ENCODE data around the gene SCARB2.
"Not testable (repeated sequence)": the region's sequence is repeated elsewhere in the genome, so short reads cannot be mapped to it uniquely, and the experiment has no call there.

SCARB2 gene

GRCh38 chr4:76213415-76214176 lies at the start of gene SCARB2:
TSS of gene SCARB2 (minus strand) at chr4:76213824. CDS start at chr4:76213543, 281 bp downstream.
- peak; percentile 53 to 75 for DNase-seq

GRCh38 chr4:76260571-76260970 lies 46.9 kb upstream of the SCARB2 start:
- no peak for DNase-seq

- no peak for DNase-seq
These were observed 44.2 kb upstream of the SCARB2 start for GRCh38 chr4:76257824-76258223.

GRCh38 chr4:76256968-76257367 lies 43.3 kb upstream of the SCARB2 start:
- DNase-seq: no peak

- DNase-seq: no peak
These were observed 42.4 kb upstream of the SCARB2 start for GRCh38 chr4:76256032-76256431.

GRCh38 chr4:76253511-76253910 lies 39.9 kb upstream of the SCARB2 start:
- no peak for DNase-seq

GRCh38 chr4:76252271-76252653 lies 38.6 kb upstream of the SCARB2 start:
- no peak for DNase-seq

GRCh38 chr4:76251441-76252270 lies 38.0 kb upstream of the SCARB2 start, which contains the start of gene FAM47E:
TSS of gene FAM47E (plus strand) at chr4:76251721. CDS start at chr4:76251747, 26 bp downstream.
- DNase-seq: peak; percentile 80 to 84

GRCh38 chr4:76250962-76251361 lies 37.3 kb upstream of the SCARB2 start:
- no peak for DNase-seq

- no peak for DNase-seq
These were observed 33.2 kb upstream of the SCARB2 start for GRCh38 chr4:76246852-76247251.

GRCh38 chr4:76246025-76246424 lies 32.4 kb upstream of the SCARB2 start:
- DNase-seq: no peak

- not testable (repeated sequence) for DNase-seq
These were observed 30.3 kb upstream of the SCARB2 start for GRCh38 chr4:76243877-76244276.

GRCh38 chr4:76240236-76240635 lies 26.6 kb upstream of the SCARB2 start:
- DNase-seq: no peak

- DNase-seq: no peak
These were observed 25.1 kb upstream of the SCARB2 start for GRCh38 chr4:76238701-76239100.

GRCh38 chr4:76238236-76238635 lies 24.6 kb upstream of the SCARB2 start:
- no peak for DNase-seq

GRCh38 chr4:76235915-76236314 lies 22.3 kb upstream of the SCARB2 start:
- no peak for DNase-seq

GRCh38 chr4:76235407-76235806 lies 21.8 kb upstream of the SCARB2 start:
- DNase-seq: no peak

GRCh38 chr4:76234679-76235044 lies 21.0 kb upstream of the SCARB2 start:
- no peak for DNase-seq

- DNase-seq: no peak
These were observed 20.5 kb upstream of the SCARB2 start for GRCh38 chr4:76233967-76234678.

- no peak for DNase-seq
These were observed 19.9 kb upstream of the SCARB2 start for GRCh38 chr4:76233529-76233928.

- no peak for DNase-seq
These were observed 19.5 kb upstream of the SCARB2 start for GRCh38 chr4:76233083-76233482.

GRCh38 chr4:76232681-76233080 lies 19.1 kb upstream of the SCARB2 start:
- DNase-seq: no peak

GRCh38 chr4:76226418-76226817 lies 12.8 kb upstream of the SCARB2 start:
- DNase-seq: no peak

All from NCI-H1930 (cell line).